ENCODE measurements around the gene XRCC2. TPM values are rescaled to one million over a fixed set of nuclear protein-coding genes. Genes with fewer than 3 reads are reported as not detected.

The XRCC2 gene
- polyA plus RNA-seq, 1 donor from 2014 or later: 0.89 TPM

- no peak overlapping the region for H3K4me3 ChIP-seq (ENCODE audit: low read length)
- no peak for TF ChIP-seq EZH2 (IDR thresholded peaks at IDR 0.05; ENCODE audit: borderline replicate concordance, insufficient read depth, low read length, poor library complexity, severe bottlenecking)
- TF ChIP-seq POLR2AphosphoS5 (IDR thresholded peaks at IDR 0.05): no peak
- TF ChIP-seq SMC3 (conservative IDR thresholded peaks at IDR 0.05; ENCODE audit: poor library complexity): no peak
- no peak for TF ChIP-seq EP300 (conservative IDR thresholded peaks at IDR 0.05; ENCODE audit: poor library complexity, severe bottlenecking)
- TF ChIP-seq TAF1 (IDR thresholded peaks at IDR 0.05; ENCODE audit: low read depth): no peak
- TF ChIP-seq RAD21 (conservative IDR thresholded peaks at IDR 0.05): no peak
- TF ChIP-seq, protein P1, sequence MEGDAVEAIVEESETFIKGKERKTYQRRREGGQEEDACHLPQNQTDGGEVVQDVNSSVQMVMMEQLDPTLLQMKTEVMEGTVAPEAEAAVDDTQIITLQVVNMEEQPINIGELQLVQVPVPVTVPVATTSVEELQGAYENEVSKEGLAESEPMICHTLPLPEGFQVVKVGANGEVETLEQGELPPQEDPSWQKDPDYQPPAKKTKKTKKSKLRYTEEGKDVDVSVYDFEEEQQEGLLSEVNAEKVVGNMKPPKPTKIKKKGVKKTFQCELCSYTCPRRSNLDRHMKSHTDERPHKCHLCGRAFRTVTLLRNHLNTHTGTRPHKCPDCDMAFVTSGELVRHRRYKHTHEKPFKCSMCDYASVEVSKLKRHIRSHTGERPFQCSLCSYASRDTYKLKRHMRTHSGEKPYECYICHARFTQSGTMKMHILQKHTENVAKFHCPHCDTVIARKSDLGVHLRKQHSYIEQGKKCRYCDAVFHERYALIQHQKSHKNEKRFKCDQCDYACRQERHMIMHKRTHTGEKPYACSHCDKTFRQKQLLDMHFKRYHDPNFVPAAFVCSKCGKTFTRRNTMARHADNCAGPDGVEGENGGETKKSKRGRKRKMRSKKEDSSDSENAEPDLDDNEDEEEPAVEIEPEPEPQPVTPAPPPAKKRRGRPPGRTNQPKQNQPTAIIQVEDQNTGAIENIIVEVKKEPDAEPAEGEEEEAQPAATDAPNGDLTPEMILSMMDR (IDR thresholded peaks at IDR 0.05; ENCODE audit: poor library complexity, severe bottlenecking): no peak
- no peak for TF ChIP-seq MXI1 (conservative IDR thresholded peaks at IDR 0.05; ENCODE audit: poor library complexity, severe bottlenecking)
- TF ChIP-seq, protein P2, sequence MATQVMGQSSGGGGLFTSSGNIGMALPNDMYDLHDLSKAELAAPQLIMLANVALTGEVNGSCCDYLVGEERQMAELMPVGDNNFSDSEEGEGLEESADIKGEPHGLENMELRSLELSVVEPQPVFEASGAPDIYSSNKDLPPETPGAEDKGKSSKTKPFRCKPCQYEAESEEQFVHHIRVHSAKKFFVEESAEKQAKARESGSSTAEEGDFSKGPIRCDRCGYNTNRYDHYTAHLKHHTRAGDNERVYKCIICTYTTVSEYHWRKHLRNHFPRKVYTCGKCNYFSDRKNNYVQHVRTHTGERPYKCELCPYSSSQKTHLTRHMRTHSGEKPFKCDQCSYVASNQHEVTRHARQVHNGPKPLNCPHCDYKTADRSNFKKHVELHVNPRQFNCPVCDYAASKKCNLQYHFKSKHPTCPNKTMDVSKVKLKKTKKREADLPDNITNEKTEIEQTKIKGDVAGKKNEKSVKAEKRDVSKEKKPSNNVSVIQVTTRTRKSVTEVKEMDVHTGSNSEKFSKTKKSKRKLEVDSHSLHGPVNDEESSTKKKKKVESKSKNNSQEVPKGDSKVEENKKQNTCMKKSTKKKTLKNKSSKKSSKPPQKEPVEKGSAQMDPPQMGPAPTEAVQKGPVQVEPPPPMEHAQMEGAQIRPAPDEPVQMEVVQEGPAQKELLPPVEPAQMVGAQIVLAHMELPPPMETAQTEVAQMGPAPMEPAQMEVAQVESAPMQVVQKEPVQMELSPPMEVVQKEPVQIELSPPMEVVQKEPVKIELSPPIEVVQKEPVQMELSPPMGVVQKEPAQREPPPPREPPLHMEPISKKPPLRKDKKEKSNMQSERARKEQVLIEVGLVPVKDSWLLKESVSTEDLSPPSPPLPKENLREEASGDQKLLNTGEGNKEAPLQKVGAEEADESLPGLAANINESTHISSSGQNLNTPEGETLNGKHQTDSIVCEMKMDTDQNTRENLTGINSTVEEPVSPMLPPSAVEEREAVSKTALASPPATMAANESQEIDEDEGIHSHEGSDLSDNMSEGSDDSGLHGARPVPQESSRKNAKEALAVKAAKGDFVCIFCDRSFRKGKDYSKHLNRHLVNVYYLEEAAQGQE (IDR thresholded peaks at IDR 0.05; ENCODE audit: borderline replicate concordance): no peak
- H3K9me2 ChIP-seq (ENCODE audit: insufficient read depth, low read length): no peaks in the 10 kb centered on the region
- no peak overlapping the region for H3K27ac ChIP-seq (ENCODE audit: low read length)
- H3K36me3 ChIP-seq (ENCODE audit: insufficient read depth, low read length): no peaks in the 10 kb centered on the region
- no peak overlapping the region for H2AFZ ChIP-seq (ENCODE audit: low read depth, low read length)
- no peak overlapping the region for H3K4me2 ChIP-seq (ENCODE audit: low read length)
- H3K27me3 ChIP-seq (ENCODE audit: insufficient read depth, low read depth, low read length): no peaks in the 10 kb centered on the region
- H3F3A ChIP-seq (ENCODE audit: insufficient read depth, low read length, poor library complexity, severe bottlenecking): no peaks in the 10 kb centered on the region
- H3K79me2 ChIP-seq (replicated peaks; ENCODE audit: insufficient read depth, low read length): peaks cover 3% of the 10 kb centered on the region
- no peaks in the 10 kb centered on the region for H3K9me3 ChIP-seq (ENCODE audit: low read length)
- H3K9ac ChIP-seq (ENCODE audit: low read length): no peak overlapping the region
- H4K20me1 ChIP-seq (ENCODE audit: insufficient read depth): no peaks in the 10 kb centered on the region
Observed at GRCh38 chr7:152664636-152665035, 11.3 kb downstream of the XRCC2 start.

GRCh38 chr7:152663931-152664330 is 12.0 kb downstream of the XRCC2 start:
- H3K36me3 ChIP-seq (ENCODE audit: insufficient read depth, low read length): no peaks in the 10 kb centered on the region
- H2AFZ ChIP-seq (ENCODE audit: low read depth, low read length): no peak overlapping the region
- no peak overlapping the region for H3K9ac ChIP-seq (ENCODE audit: low read length)
- no peaks in the 10 kb centered on the region for H3F3A ChIP-seq (ENCODE audit: insufficient read depth, low read length, poor library complexity, severe bottlenecking)
- TF ChIP-seq TAF1 (IDR thresholded peaks at IDR 0.05; ENCODE audit: low read depth): no peak
- TF ChIP-seq EZH2 (IDR thresholded peaks at IDR 0.05; ENCODE audit: borderline replicate concordance, insufficient read depth, low read length, poor library complexity, severe bottlenecking): no peak
- TF ChIP-seq EP300 (conservative IDR thresholded peaks at IDR 0.05; ENCODE audit: poor library complexity, severe bottlenecking): no peak
- no peak for TF ChIP-seq POLR2AphosphoS5 (IDR thresholded peaks at IDR 0.05)
- TF ChIP-seq, protein P2 (IDR thresholded peaks at IDR 0.05; ENCODE audit: borderline replicate concordance): no peak
- no peak for TF ChIP-seq MXI1 (conservative IDR thresholded peaks at IDR 0.05; ENCODE audit: poor library complexity, severe bottlenecking)
- no peak for TF ChIP-seq SMC3 (conservative IDR thresholded peaks at IDR 0.05; ENCODE audit: poor library complexity)
- TF ChIP-seq RAD21 (conservative IDR thresholded peaks at IDR 0.05): no peak
- TF ChIP-seq, protein P1 (IDR thresholded peaks at IDR 0.05; ENCODE audit: poor library complexity, severe bottlenecking): no peak
- no peaks in the 10 kb centered on the region for H3K9me3 ChIP-seq (ENCODE audit: low read length)
- no peak overlapping the region for H3K4me3 ChIP-seq (ENCODE audit: low read length)
- no peaks in the 10 kb centered on the region for H3K9me2 ChIP-seq (ENCODE audit: insufficient read depth, low read length)
- no peaks in the 10 kb centered on the region for H3K27me3 ChIP-seq (ENCODE audit: insufficient read depth, low read depth, low read length)
- peaks cover 3% of the 10 kb centered on the region for H3K79me2 ChIP-seq (replicated peaks; ENCODE audit: insufficient read depth, low read length)
- H3K27ac ChIP-seq (ENCODE audit: low read length): no peak overlapping the region
- H4K20me1 ChIP-seq (ENCODE audit: insufficient read depth): no peaks in the 10 kb centered on the region
- no peak overlapping the region for H3K4me2 ChIP-seq (ENCODE audit: low read length)

Data from neural cell (in vitro differentiated cells).